Measurements from ENCODE around the gene LMNTD2.

Gene LMNTD2

DNA sequence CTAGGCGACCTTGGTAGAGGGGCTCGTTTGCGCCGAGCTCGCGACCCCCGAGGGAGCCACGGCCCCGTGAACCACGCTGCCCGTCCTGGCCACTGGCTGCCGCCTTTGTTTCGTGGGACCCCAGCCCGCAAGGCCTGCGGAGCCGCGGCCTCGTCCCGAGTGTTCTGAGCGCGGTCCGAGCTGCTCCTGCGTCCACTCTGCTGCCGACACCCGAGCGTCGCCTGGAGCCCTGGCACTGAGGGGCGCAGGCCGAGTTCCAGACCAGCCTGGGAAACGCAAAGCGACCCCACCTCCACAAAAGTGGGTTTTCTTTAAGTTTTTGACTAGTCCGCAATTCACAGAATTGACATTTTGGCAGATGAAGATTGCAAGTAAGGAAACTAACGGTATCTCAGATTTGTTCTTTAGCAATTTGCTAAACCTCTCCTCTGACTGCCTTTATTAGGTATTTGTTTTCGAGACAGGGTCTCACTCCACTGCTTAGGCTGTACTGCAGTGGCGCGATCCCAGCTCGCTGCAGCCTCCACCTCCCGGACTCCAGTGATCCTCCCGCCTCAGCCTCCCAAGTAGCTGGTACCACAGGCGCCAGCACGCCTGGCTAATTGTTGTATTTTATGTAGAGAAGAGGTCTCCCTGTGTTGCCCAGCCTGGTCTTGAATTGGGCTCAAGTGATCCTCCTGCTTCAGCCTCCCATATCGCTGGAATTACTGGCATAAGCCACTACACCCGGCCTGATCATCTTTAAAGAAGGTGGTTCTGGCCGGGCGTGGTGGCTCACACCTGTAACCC lies 52.6 kb downstream of the LMNTD2 start:
- DNase-seq (ENCODE audit: low read depth in 2 of 2): no peak

DNA sequence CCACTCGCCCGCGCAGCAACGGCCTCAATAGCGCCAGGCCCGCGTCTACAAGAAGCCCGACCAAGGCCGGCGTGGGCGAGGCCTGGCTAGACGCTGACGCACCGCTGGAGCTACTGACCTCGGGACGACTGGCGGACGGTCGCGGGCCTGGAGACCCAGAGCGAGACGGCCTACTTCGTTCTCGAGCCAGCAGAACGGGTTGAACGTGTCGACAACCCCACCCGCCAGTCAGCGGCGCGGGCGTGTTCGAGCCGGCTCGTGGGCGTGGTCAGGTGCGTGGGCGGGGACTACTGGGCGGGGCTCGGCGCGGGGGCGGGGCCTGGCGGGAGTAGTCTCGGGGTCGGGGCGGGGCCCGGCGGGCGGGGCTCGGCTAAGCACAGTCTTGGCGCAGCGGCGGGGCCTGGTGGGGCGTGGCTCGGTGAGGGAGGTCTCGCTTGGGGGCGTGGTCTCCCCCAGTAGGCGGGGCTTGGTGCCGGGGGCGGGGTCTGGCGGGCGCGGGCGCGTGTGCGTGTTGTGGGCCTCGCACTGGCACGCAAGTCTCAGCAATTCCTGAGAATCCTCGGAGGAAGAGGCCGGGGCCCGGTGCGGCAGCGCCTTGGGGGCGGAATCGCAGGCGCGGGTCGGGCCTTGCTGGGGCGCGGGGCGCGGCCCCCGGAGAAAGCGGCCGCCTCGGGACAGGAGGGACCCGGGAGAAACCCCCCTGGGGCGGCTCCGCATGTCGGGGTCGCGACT lies 53.4 kb downstream of the LMNTD2 start, which contains the start of gene RNH1:
TSS of gene RNH1 (minus strand) at position 248 of the 732 bp plus-strand sequence. CDS start 5,080 bp downstream, outside the sequence.
- DNase-seq (ENCODE audit: low read depth in 2 of 2): peak; percentile 99

DNA sequence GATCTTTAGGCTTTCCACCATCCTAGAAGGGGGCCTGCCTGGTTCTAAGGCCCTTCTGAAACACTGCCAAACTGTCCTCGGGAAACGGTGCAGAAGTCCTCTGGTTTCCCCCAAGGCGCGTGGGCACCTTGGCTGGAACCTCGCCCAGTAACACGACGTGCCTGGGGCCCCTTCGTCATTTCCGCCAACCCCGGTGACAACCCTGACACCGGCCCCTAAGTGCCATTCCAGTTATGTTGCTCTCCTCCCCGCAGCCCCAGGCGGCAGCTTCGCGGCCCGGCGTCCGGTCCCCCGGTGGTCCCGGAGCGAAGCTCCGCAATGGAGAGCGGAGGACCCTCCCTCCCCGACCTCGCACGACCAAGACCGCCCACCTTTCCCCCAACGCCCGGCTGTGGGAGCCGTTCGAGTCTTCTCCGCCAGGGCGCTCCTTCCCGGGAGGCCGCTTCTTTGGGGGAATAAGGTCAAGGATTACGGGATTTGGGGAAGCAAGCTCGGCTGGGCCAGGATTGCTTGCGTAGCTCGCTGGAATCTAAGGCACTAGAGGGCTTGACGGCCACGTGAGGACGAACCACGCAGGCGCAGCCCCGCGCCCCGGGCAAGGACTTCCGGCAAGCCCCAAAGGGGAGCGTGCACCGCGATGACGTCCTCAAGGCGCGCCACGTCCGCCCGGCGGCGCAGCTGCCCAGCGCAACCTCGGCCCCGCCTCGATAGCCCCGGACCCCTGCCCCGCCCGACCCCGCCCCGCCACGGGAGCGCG lies 54.1 kb downstream of the LMNTD2 start:
- peak; percentile 96 to 97 for DNase-seq (ENCODE audit: low read depth in 2 of 2)

DNA sequence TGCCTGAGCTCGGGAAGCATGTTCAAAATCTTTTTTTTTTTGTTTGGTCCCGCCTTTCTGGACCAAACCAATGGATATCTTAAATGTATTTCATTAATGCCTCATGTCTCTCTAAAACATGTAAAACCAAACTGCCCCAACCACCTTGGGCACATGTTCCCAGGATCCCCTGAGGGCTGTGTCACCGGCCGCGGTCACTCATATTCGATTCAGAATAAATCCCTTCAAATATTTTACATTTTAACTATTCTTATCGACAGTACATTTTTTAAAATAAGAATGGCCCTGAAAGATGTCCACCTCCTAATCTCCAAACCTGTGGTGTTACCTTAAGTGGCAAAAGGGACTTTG lies 55.6 kb downstream of the LMNTD2 start:
- no peak for DNase-seq (ENCODE audit: low read depth in 2 of 2)

All from stimulated activated CD4-positive, alpha-beta T cell treated with anti-CD3 and anti-CD28 coated beads, Interleukin-12 subunit alpha, Interleukin-12 subunit beta, amount 100 ng/mL, for 24 hours (primary cell).